SK-N-SH (cell line): Measurements from ENCODE around the gene BFSP2. TPM values are rescaled to one million over a fixed set of nuclear protein-coding genes. Genes with fewer than 3 reads are reported as not detected.

Experiments used
- CTCF ChIA-PET: fragments of 300-600, 350-600 bp; formaldehyde crosslinking; extraction: SDS; loops from one replicate; lab custom pipeline; 2021; lab: Yijun Ruan, JAX
- POLR2A ChIA-PET: fragments of 350-600 bp; sonication (Branson Sonifier 250); formaldehyde crosslinking; extraction: SDS; loops from one replicate; lab custom pipeline; 2020; ENCODE audit warnings: antibody characterized with exemption, inconsistent platforms; lab: Yijun Ruan, JAX
- DNase-seq: peaks from one replicate; pipeline ENCODE4 v3.0.0; 2012
- H2AFZ ChIP-seq: fragments of 200-600 bp; sonication (generic); 2 replicates; pipeline ENCODE4 v1.8.1; 2016; ENCODE audit warnings: antibody characterized with exemption, mild to moderate bottlenecking, low read depth
- H3F3A ChIP-seq: fragments of 200-600 bp; sonication (generic); replicated peaks from 2 replicates; pipeline ENCODE3; 2016; ENCODE audit warnings: antibody characterized with exemption, mild to moderate bottlenecking; ENCODE audit not compliant: insufficient read depth
- H3K27ac ChIP-seq, 2 experiments: fragments of 200-500 bp in 1 of 2; fragments of 200-600 bp in 1 of 2; sonication (Bioruptor generic) in 1 of 2; sonication (generic), shearing (Covaris generic) in 1 of 2; 2 replicates each; pipeline versions ENCODE4 v1.5.1 to v1.6.1; 2014 to 2016; ENCODE audit warnings: low read depth in 2 of 2, inconsistent platforms in 1 of 2, low read length in 1 of 2, mild to moderate bottlenecking in 1 of 2, mixed read lengths in 1 of 2
- H3K27me3 ChIP-seq: fragments of 200-600 bp; sonication (generic), shearing (Covaris generic); 2 replicates; pipeline ENCODE4 v1.6.1; 2016; ENCODE audit warnings: mixed run types; ENCODE audit not compliant: insufficient read depth
- H3K36me3 ChIP-seq, 2 experiments: fragments of 200-500 bp in 1 of 2; fragments of 200-600 bp in 1 of 2; sonication (Bioruptor generic) in 1 of 2; sonication (generic) in 1 of 2; replicated peaks in 1 of 2; 2 replicates each; pipeline versions ENCODE3 to v1.5.1; 2014 to 2016; ENCODE audit warnings: low read length in 1 of 2, mild to moderate bottlenecking in 1 of 2; ENCODE audit not compliant: insufficient read depth in 2 of 2, control insufficient read depth in 1 of 2
- H3K4me1 ChIP-seq, 2 experiments: fragments of 200-500 bp in 1 of 2; fragments of 200-600 bp in 1 of 2; sonication (Bioruptor generic) in 1 of 2; sonication (generic), shearing (Covaris generic) in 1 of 2; 2 replicates each; pipeline versions ENCODE4 v1.5.1 to v1.6.1; 2014 to 2016; ENCODE audit warnings: low read depth in 1 of 2, low read length in 1 of 2, mixed run types in 1 of 2; ENCODE audit not compliant: insufficient read depth in 2 of 2, control insufficient read depth in 1 of 2
- H3K4me2 ChIP-seq: fragments of 200-600 bp; sonication (generic), shearing (Covaris generic); 2 replicates; pipeline ENCODE4 v1.6.1; 2017; ENCODE audit warnings: mixed run types
- H3K4me3 ChIP-seq, 2 experiments: fragments of 200-500 bp in 1 of 2; fragments of 200-600 bp in 1 of 2; sonication (Bioruptor generic) in 1 of 2; sonication (generic), shearing (Covaris generic) in 1 of 2; 2 replicates each; pipeline versions ENCODE4 v1.5.1 to v1.8.1; 2014 to 2016; ENCODE audit warnings: low read depth in 2 of 2, inconsistent platforms in 1 of 2, low read length in 1 of 2, mild to moderate bottlenecking in 1 of 2, mixed read lengths in 1 of 2, moderate library complexity in 1 of 2
- H3K79me2 ChIP-seq: fragments of 200-600 bp; sonication (generic); 2 replicates; pipeline ENCODE4 v1.8.1; 2017; ENCODE audit warnings: mild to moderate bottlenecking; ENCODE audit not compliant: insufficient read depth
- H3K9ac ChIP-seq: fragments of 200-600 bp; sonication (generic); 2 replicates; pipeline ENCODE4 v1.6.1; 2017; ENCODE audit warnings: mixed run types
- H3K9me2 ChIP-seq: fragments of 200-600 bp; sonication (generic); 2 replicates; pipeline ENCODE4 v1.6.1; 2017; ENCODE audit warnings: mixed run types
- H3K9me3 ChIP-seq: fragments of 200-600 bp; sonication (generic); 2 replicates; pipeline ENCODE4 v1.6.1; 2017; ENCODE audit warnings: mixed run types, mild to moderate bottlenecking, moderate library complexity
- H4K20me1 ChIP-seq: fragments of 200-600 bp; sonication (generic); 2 replicates; pipeline ENCODE4 v1.6.1; 2017; ENCODE audit warnings: mild to moderate bottlenecking, mixed run types; ENCODE audit not compliant: insufficient read depth
- CTCF ChIP-seq: fragments of 200-600 bp; sonication (generic); IDR thresholded peaks from 2 replicates; pipeline ENCODE4 v1.6.1; 2017; ENCODE audit warnings: antibody characterized with exemption, mild to moderate bottlenecking, moderate library complexity
- ELF1 ChIP-seq: IDR thresholded peaks from 2 replicates; pipeline ENCODE4 v1.4.0; 2012
- EP300 ChIP-seq, 2 experiments: IDR thresholded peaks; 2 replicates each; pipeline versions ENCODE4 v1.4.0 to v1.6.1; 2012; ENCODE audit warnings: borderline replicate concordance in 1 of 2, low read depth in 1 of 2, low read length in 1 of 2
- EZH2phosphoT487 ChIP-seq: fragments of 200-600 bp; sonication (generic); IDR thresholded peaks from 2 replicates; pipeline ENCODE4 v1.6.1; 2017; ENCODE audit warnings: low read depth, mixed run types, mild to moderate bottlenecking, antibody characterized with exemption, moderate library complexity, borderline replicate concordance
- FOSL2 ChIP-seq: IDR thresholded peaks from 2 replicates; pipeline ENCODE4 v1.4.0; 2012; ENCODE audit warnings: low read depth, mild to moderate bottlenecking, moderate library complexity, borderline replicate concordance
- FOXJ3 ChIP-seq: sonication (generic); formaldehyde crosslinking; IDR thresholded peaks from 2 replicates; pipeline ENCODE4 v1.5.1; 2020; ENCODE audit warnings: mild to moderate bottlenecking, missing genetic modification reagents
- GATA2 ChIP-seq: sonication (generic); formaldehyde crosslinking; IDR thresholded peaks from 2 replicates; pipeline ENCODE4 v1.5.0; 2020; ENCODE audit warnings: mild to moderate bottlenecking, missing genetic modification reagents
- IRF3 ChIP-seq: fragments of 150-350 bp; IDR thresholded peaks from 2 replicates; pipeline ENCODE4 v1.6.1; 2016; ENCODE audit warnings: mild to moderate bottlenecking, low read depth, low read length
- JUND ChIP-seq: IDR thresholded peaks from 2 replicates; pipeline ENCODE4 v1.4.0; 2012
- MAX ChIP-seq: IDR thresholded peaks from 2 replicates; pipeline ENCODE4 v1.4.0; 2012; ENCODE audit warnings: low read depth
- MEF2A ChIP-seq: IDR thresholded peaks from 2 replicates; pipeline ENCODE4 v1.4.0; 2012; ENCODE audit warnings: low read depth, borderline replicate concordance
- MXI1 ChIP-seq: IDR thresholded peaks from 2 replicates; pipeline ENCODE4 v1.6.1; 2012; ENCODE audit warnings: mild to moderate bottlenecking, low read depth, low read length, improper control_type of control experiment
- NFIC ChIP-seq: IDR thresholded peaks from 2 replicates; pipeline ENCODE4 v1.4.0; 2012; ENCODE audit warnings: borderline replicate concordance
- NRF1 ChIP-seq: IDR thresholded peaks from 2 replicates; pipeline ENCODE4 v1.6.1; 2012; ENCODE audit warnings: low read depth, mild to moderate bottlenecking, low read length
- PBX3 ChIP-seq: IDR thresholded peaks from 2 replicates; pipeline ENCODE4; 2012
- POLR2AphosphoS5 ChIP-seq: IDR thresholded peaks from 2 replicates; pipeline ENCODE4 v1.6.1; 2012; ENCODE audit warnings: low read depth, low read length
- RAD21 ChIP-seq: IDR thresholded peaks from 2 replicates; pipeline ENCODE4 v1.6.1; 2012; ENCODE audit warnings: mild to moderate bottlenecking, low read length
- RCOR1 ChIP-seq: fragments of 150-350 bp; IDR thresholded peaks from 2 replicates; pipeline ENCODE4 v1.6.1; 2017; ENCODE audit warnings: antibody characterized with exemption, low read length
- RFX5 ChIP-seq: IDR thresholded peaks from 2 replicates; pipeline ENCODE4 v1.6.1; 2012; ENCODE audit warnings: mild to moderate bottlenecking, improper control_type of control experiment, low read length
- SIN3A ChIP-seq: IDR thresholded peaks from 2 replicates; pipeline ENCODE4 v1.6.1; 2012; ENCODE audit warnings: low read depth, mild to moderate bottlenecking, low read length, moderate library complexity, borderline replicate concordance
- TAF1 ChIP-seq: IDR thresholded peaks from 2 replicates; pipeline ENCODE4 v1.6.1; 2012; ENCODE audit warnings: low read depth, mild to moderate bottlenecking, low read length, moderate library complexity, borderline replicate concordance
- YY1 ChIP-seq: IDR thresholded peaks from 2 replicates; pipeline ENCODE4 v1.4.0; 2012; ENCODE audit warnings: low read depth, mild to moderate bottlenecking
- ZBTB33 ChIP-seq: IDR thresholded peaks from 2 replicates; pipeline ENCODE4 v1.4.0; 2012; ENCODE audit warnings: low read depth, borderline replicate concordance
- WGBS: methylation state at CpG from one replicate; pipeline ENCODE4 v1.1.6; 2017; ENCODE audit warnings: low lambda C conversion rate; 5-methylcytosine and 5-hydroxymethylcytosine counted together
- polyA plus RNA-seq, 3 experiments: library from polyadenylated mRNA; depleted of rRNA; stranded (reverse); fragments of >200 nt; gene quantifications; 2 replicates each; pipeline ENCODE4 v1.2.3, GENCODE V29; 2012

Gene BFSP2
- polyA plus RNA-seq, 1 of the 3 experiments (the other 2 are of a cell fraction) = not detected

- Histone ChIP-seq H3F3A (no peaks in the 10 kb centered on the region), H3K9ac (no peak overlapping the region), H3K27me3 (no peaks in the 10 kb centered on the region), H3K79me2 (no peaks in the 10 kb centered on the region), H3K9me2 (no peaks in the 10 kb centered on the region), H3K4me3 (no peak overlapping the region), H3K4me2 (no peak overlapping the region), H4K20me1 (no peaks in the 10 kb centered on the region), H3K36me3 (no peaks in the 10 kb centered on the region), H2AFZ (no peak overlapping the region), H3K27ac (no peak overlapping the region), H3K9me3 (no peaks in the 10 kb centered on the region), H3K4me1 (no peaks in the 10 kb centered on the region; a peak in 1 of 4 replicates)
- TF ChIP-seq GATA2 (CRISPR knock-in tag) = no peak
- TF ChIP-seq RFX5 = no peak
- TF ChIP-seq NFIC = no peak
- no peak for TF ChIP-seq FOXJ3
- no peak for TF ChIP-seq IRF3
- TF ChIP-seq ZBTB33 = no peak
- TF ChIP-seq CTCF = no peak
- no peak for TF ChIP-seq JUND
- TF ChIP-seq NRF1 = no peak
- no peak for TF ChIP-seq FOSL2
- no peak for TF ChIP-seq RCOR1
- ChIA-PET CTCF (interaction anchor here (0.7 kb wide), 1 partner anchor 26 kb away, joined by 3 read pairs; no protein-coding TSS in a partner anchor), POLR2A (interaction anchor here (0.6 kb wide), 1 partner anchor 447 kb away, joined by 4 read pairs; no protein-coding TSS in a partner anchor)
- DNase-seq = no peak
- 71% methylated on average over 2 of the region's 2 CpGs for whole genome bisulfite sequencing
Observed at GRCh38 chr3:133467780-133468179, 67.9 kb downstream of the BFSP2 start.

- ChIA-PET CTCF (interaction anchor here (0.7 kb wide), 1 partner anchor 26 kb away, joined by 3 read pairs; no protein-coding TSS in a partner anchor), POLR2A (interaction anchor here (0.6 kb wide), 1 partner anchor 447 kb away, joined by 4 read pairs; no protein-coding TSS in a partner anchor)
- H3K27me3 ChIP-seq = no peaks in the 10 kb centered on the region
- no peak for DNase-seq
- 55% methylated on average over 3 of the region's 3 CpGs for WGBS
- H3K4me3 ChIP-seq = no peak overlapping the region
- no peaks in the 10 kb centered on the region for H3F3A ChIP-seq
- no peak overlapping the region for H3K4me2 ChIP-seq
- H3K79me2 ChIP-seq = no peaks in the 10 kb centered on the region
- no peak for TF ChIP-seq FOSL2
- TF ChIP-seq FOXJ3 = no peak
- TF ChIP-seq MXI1 = no peak
- no peak for TF ChIP-seq MEF2A
- TF ChIP-seq YY1 = no peak
- no peak for TF ChIP-seq RFX5
- no peak for TF ChIP-seq RAD21
- TF ChIP-seq RCOR1 = no peak
- TF ChIP-seq EP300 (IDR thresholded peaks at IDR 0.05; ENCODE audit: borderline replicate concordance in 1 of 2, low read depth in 1 of 2, low read length in 1 of 2) = no peak
- TF ChIP-seq SIN3A = no peak
- TF ChIP-seq MAX = no peak
- TF ChIP-seq JUND = no peak
- TF ChIP-seq TAF1 = no peak
- no peak for TF ChIP-seq PBX3
- no peak for TF ChIP-seq ELF1
- TF ChIP-seq POLR2AphosphoS5 = no peak
- no peak for TF ChIP-seq EZH2phosphoT487
- TF ChIP-seq, all 33 proteins: peak for 0
- no peak overlapping the region for H2AFZ ChIP-seq
- H3K9me2 ChIP-seq = no peaks in the 10 kb centered on the region
- no peaks in the 10 kb centered on the region for H3K36me3 ChIP-seq
- H3K4me1 ChIP-seq = no peaks in the 10 kb centered on the region; a peak in 1 of 4 replicates
- no peaks in the 10 kb centered on the region for H4K20me1 ChIP-seq
- H3K27ac ChIP-seq = no peak overlapping the region
- no peaks in the 10 kb centered on the region for H3K9me3 ChIP-seq
- no peak overlapping the region for H3K9ac ChIP-seq
Observed at GRCh38 chr3:133468251-133468721, 68.4 kb downstream of the BFSP2 start.
